ENCODE data around the gene ABCB9.

DNA sequence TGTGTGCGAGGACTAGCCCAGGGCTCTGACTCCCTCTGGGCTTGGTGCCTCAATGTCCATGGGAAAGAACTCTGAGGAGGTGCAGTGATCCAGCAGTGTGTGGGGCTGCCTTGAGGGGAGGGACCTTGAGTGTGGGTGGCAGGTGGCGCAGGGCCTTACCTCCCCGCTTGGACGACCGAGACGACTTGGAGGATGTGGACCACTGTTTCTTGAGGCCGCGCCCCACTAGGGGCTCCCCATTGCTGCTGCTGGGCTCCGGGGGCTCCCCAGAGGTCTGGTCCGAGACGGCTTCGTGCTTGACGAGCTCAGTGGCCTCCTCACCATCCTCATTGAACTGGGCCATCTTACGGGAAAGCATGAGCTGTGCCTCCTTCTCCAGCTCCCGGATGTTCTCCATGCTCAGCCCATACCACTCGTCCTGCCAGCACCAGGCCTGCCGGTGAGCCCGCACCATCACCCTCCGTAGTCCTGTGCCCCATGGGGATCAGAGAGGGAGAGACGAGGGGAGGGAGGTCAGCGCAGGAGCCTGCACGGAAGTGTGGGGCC lies 38.9 kb upstream of the ABCB9 start:
- no peak for TF ChIP-seq TAF1 (IDR thresholded peaks at IDR 0.05; ENCODE audit: low read depth, low read length)
- TF ChIP-seq POLR2A (IDR thresholded peaks at IDR 0.05; ENCODE audit: low read depth, low read length), result no peak
- TF ChIP-seq POLR2AphosphoS5 (IDR thresholded peaks at IDR 0.05; ENCODE audit: low read depth, low read length), result no peak

Data from GM12891 (cell line).